HepG2 (cell line): ENCODE measurements around the gene KANK4. TPM values are rescaled to one million over a fixed set of nuclear protein-coding genes. Genes with fewer than 3 reads are reported as not detected.
A peak's percentile ranks its signal among the peaks of the same experiment; 100 is the strongest.

Source experiments
- ATAC-seq: fragments of 200-7000 bp; cut with Tn5 transposase; 3 replicates; pipeline ENCODE4 v1.9.1; 2020; ENCODE audit warnings: mild to moderate bottlenecking, moderate library complexity
- BruUV-seq: library from RNA; stranded (reverse); fragments of 400-500 nt; replicated peaks from 2 replicates; lab custom pipeline; 2021; lab: Mats Ljungman, UMichigan
- CTCF ChIA-PET: fragments of 300-600 bp; formaldehyde crosslinking; extraction: SDS; loops from one replicate; lab custom pipeline; 2021; ENCODE audit warnings: low total read pairs, inconsistent platforms, low intra/inter-chr PET ratio; lab: Yijun Ruan, JAX
- POLR2A ChIA-PET: fragments of 350-600 bp; sonication (Branson Sonifier 250); formaldehyde crosslinking; loops from one replicate; lab custom pipeline; 2020; ENCODE audit warnings: antibody characterized with exemption, inconsistent platforms; lab: Yijun Ruan, JAX
- DNase-seq: peaks from one replicate; pipeline ENCODE4 v3.0.0-alpha.2; 2015; ENCODE audit warnings: low spot score
- FAIRE-seq: peaks from 3 replicates; lab custom pipeline; 2011; peaks lifted over from hg19 to GRCh38; lab: Jason Lieb, UNC
- H2AFZ ChIP-seq: one replicate; pipeline ENCODE4 v1.6.1; 2011; ENCODE audit warnings: low read length, inconsistent platforms
- H3K27ac ChIP-seq: fragments of 300-600 bp; 3 replicates; pipeline ENCODE4 v1.8.0; 2011; ENCODE audit warnings: mixed run types, mild to moderate bottlenecking, mixed read lengths, low read length, inconsistent platforms; ENCODE audit not compliant: insufficient read depth; ENCODE audit errors: extremely low read length
- H3K27me3 ChIP-seq, 2 experiments: fragments of 200-600 bp in 1 of 2; 2 replicates in 1 of 2; 3 replicates in 1 of 2; pipeline versions ENCODE4 v1.6.0 to v1.8.0; 2011; ENCODE audit warnings: low read length in 2 of 2, mild to moderate bottlenecking in 2 of 2, moderate library complexity in 2 of 2, inconsistent platforms in 1 of 2; ENCODE audit not compliant: insufficient read depth in 2 of 2, control insufficient read depth in 1 of 2
- H3K36me3 ChIP-seq, 2 experiments: fragments of 200-600 bp in 1 of 2; replicated peaks in 1 of 2; 2 replicates in 1 of 2; 3 replicates in 1 of 2; pipeline versions ENCODE4 v1.5.1 to v1.8.0; 2011; ENCODE audit warnings: low read length in 2 of 2, inconsistent platforms in 1 of 2; ENCODE audit not compliant: insufficient read depth in 2 of 2, control insufficient read depth in 1 of 2
- H3K4me1 ChIP-seq: 2 replicates; pipeline ENCODE4 v1.5.1; 2012; ENCODE audit warnings: low read length, inconsistent platforms; ENCODE audit not compliant: insufficient read depth
- H3K4me2 ChIP-seq: 2 replicates; pipeline ENCODE4 v1.6.0; 2011; ENCODE audit warnings: low read depth, low read length, inconsistent platforms
- H3K4me3 ChIP-seq, 3 experiments: fragments of 200-600 bp in 1 of 3; sonication (generic), shearing (Covaris generic) in 1 of 3; replicated peaks in 1 of 3; 2 replicates each; pipeline ENCODE4 v1.5.1; 2011 to 2016; ENCODE audit warnings: low read length in 3 of 3, inconsistent platforms in 2 of 3, low read depth in 2 of 3, mild to moderate bottlenecking in 2 of 3, control low read depth in 1 of 3, mixed read lengths in 1 of 3; ENCODE audit not compliant: insufficient read depth in 1 of 3
- H3K79me2 ChIP-seq: one replicate; pipeline ENCODE4 v1.6.1; 2011; ENCODE audit warnings: low read length, inconsistent platforms; ENCODE audit not compliant: insufficient read depth
- H3K9ac ChIP-seq: 2 replicates; pipeline ENCODE4 v1.6.0; 2011; ENCODE audit warnings: mild to moderate bottlenecking, low read depth, low read length, inconsistent platforms; ENCODE audit not compliant: insufficient read depth
- H3K9me3 ChIP-seq: 2 replicates; pipeline ENCODE4 v1.5.1; 2012; ENCODE audit warnings: mild to moderate bottlenecking, low read length
- H4K20me1 ChIP-seq: 2 replicates; pipeline ENCODE4 v1.6.0; 2011; ENCODE audit warnings: inconsistent platforms, mild to moderate bottlenecking, low read length, moderate library complexity; ENCODE audit not compliant: insufficient read depth
- ARID3A ChIP-seq: IDR thresholded peaks from 2 replicates; pipeline ENCODE4 v1.6.1; 2012; ENCODE audit warnings: low read depth, low read length, improper control_type of control experiment
- CAMTA2 ChIP-seq: sonication (generic); formaldehyde crosslinking; IDR thresholded peaks from 2 replicates; pipeline ENCODE4 v1.4.0; 2020; ENCODE audit warnings: mild to moderate bottlenecking, missing genetic modification reagents, borderline replicate concordance
- ETV6 ChIP-seq: sonication (generic); formaldehyde crosslinking; conservative IDR thresholded peaks from 2 replicates; pipeline ENCODE4 v1.4.0; 2020; ENCODE audit warnings: missing genetic modification reagents
- GFI1 ChIP-seq: sonication (generic); formaldehyde crosslinking; IDR thresholded peaks from 2 replicates; pipeline ENCODE4 v1.5.0; 2020; ENCODE audit warnings: missing genetic modification reagents, mild to moderate bottlenecking, borderline replicate concordance
- ONECUT2 ChIP-seq: sonication (generic); formaldehyde crosslinking; IDR thresholded peaks from 2 replicates; pipeline ENCODE4 v1.4.0; 2020; ENCODE audit warnings: missing genetic modification reagents
- SP4 ChIP-seq: sonication (generic); formaldehyde crosslinking; IDR thresholded peaks from 2 replicates; pipeline ENCODE4 v1.8.1; 2023; ENCODE audit warnings: mild to moderate bottlenecking, missing genetic modification reagents
- TAF1 ChIP-seq: sonication (generic); formaldehyde crosslinking; IDR thresholded peaks from 2 replicates; pipeline ENCODE4 v1.4.0; 2020; ENCODE audit warnings: missing genetic modification reagents
- WIZ ChIP-seq: sonication (generic); formaldehyde crosslinking; IDR thresholded peaks from 2 replicates; pipeline ENCODE4 v1.5.1; 2020; ENCODE audit warnings: mild to moderate bottlenecking, missing genetic modification reagents
- ZFP1 ChIP-seq: IDR thresholded peaks from 2 replicates; pipeline ENCODE4 v1.6.1; 2016
- ZFP91 ChIP-seq: sonication (generic); formaldehyde crosslinking; IDR thresholded peaks from 2 replicates; pipeline ENCODE4 v1.9.0; 2022; ENCODE audit warnings: missing genetic modification reagents, mild to moderate bottlenecking, borderline replicate concordance
- ZNF280D ChIP-seq: sonication (generic); formaldehyde crosslinking; IDR thresholded peaks from 2 replicates; pipeline ENCODE4 v1.5.1; 2020; ENCODE audit warnings: mild to moderate bottlenecking, missing genetic modification reagents
- ZNF431 ChIP-seq: sonication (generic); formaldehyde crosslinking; IDR thresholded peaks from 2 replicates; pipeline ENCODE4 v1.9.0; 2022; ENCODE audit warnings: missing genetic modification reagents, low read depth, mild to moderate bottlenecking, borderline replicate concordance
- ZNF441 ChIP-seq: sonication (generic); formaldehyde crosslinking; IDR thresholded peaks from 2 replicates; pipeline ENCODE4 v1.7.0; 2021; ENCODE audit warnings: missing genetic modification reagents, borderline replicate concordance
- ZNF589 ChIP-seq: sonication (generic); formaldehyde crosslinking; conservative IDR thresholded peaks from 2 replicates; pipeline ENCODE4 v1.8.0; 2022; ENCODE audit warnings: mild to moderate bottlenecking, moderate library complexity, missing genetic modification reagents
- WGBS: methylation state at CpG from one replicate; pipeline ENCODE4 v1.1.6; 2017; ENCODE audit warnings: low lambda C conversion rate; 5-methylcytosine and 5-hydroxymethylcytosine counted together
- in situ Hi-C: cut with HindIII; loops from 2 replicates; pipeline ENCODE4 v1.10.0; 2017; ENCODE audit warnings: low pct_unique_long_range_greater_than_20kb; ENCODE audit not compliant: extremely low pct_ligation_motif_present
- intact Hi-C: fragments of 100-400 bp; cut with micrococcal nuclease; formaldehyde crosslinking; loops from one replicate; pipeline ENCODE4 v1.10.0; 2022; ENCODE audit not compliant: unreplicated experiment
- polyA plus RNA-seq, 8 experiments: library from polyadenylated mRNA; depleted of rRNA in 3 of 8; stranded (reverse) in 7 of 8; unstranded in 1 of 8; fragments of >200 nt; fragmentation: Illumina TruSeq in 4 of 8; extraction: Trizol in 4 of 8; gene quantifications; 2 replicates each; pipeline versions ENCODE4 v1.2.1 to v1.2.3, GENCODE V29; 2011 to 2016; ENCODE audit warnings: low read depth in 4 of 8, missing spikeins in 1 of 8, mixed read lengths in 1 of 8; ENCODE audit not compliant: insufficient read depth in 1 of 8
- total RNA-seq, 5 experiments: library from RNA; depleted of rRNA; stranded (reverse); fragments of >200 nt; fragmentation: Illumina TruSeq; extraction: Trizol; gene quantifications; 2 replicates each; pipeline ENCODE4 v1.2.3, GENCODE V29; 2016; ENCODE audit warnings: low read depth in 1 of 5

KANK4 gene
- total and polyA plus RNA-seq, 2 of the 13 experiments (the other 11 are each of a cell fraction or from before 2014, with no cell fraction given): 16.1 to 25.7 TPM

- peak; percentile 21; the same call in 1 of the 2 replicates for TF ChIP-seq SP4 (CRISPR knock-in tag)
- TF ChIP-seq ZFP91: peak; percentile 28; the same call in 1 of the 2 replicates
- 0 out of 2 replicates have a peak, but pooled peaks have one; percentile 8 for TF ChIP-seq GFI1 (CRISPR knock-in tag)
- TF ChIP-seq WIZ (CRISPR knock-in tag): no peak
These were observed 32.4 kb downstream of the KANK4 start (continued) for GRCh38 chr1:62286786-62287224.

GRCh38 chr1:62285984-62286785 lies 33.0 kb downstream of the KANK4 start:
- no peak overlapping the region for H2AFZ ChIP-seq
- TF ChIP-seq ETV6 (CRISPR knock-in tag): no peak
- TF ChIP-seq ZNF280D (CRISPR knock-in tag): no peak
- TF ChIP-seq TAF1 (CRISPR knock-in tag): peak; percentile 19; the same call in 1 of the 2 replicates
- TF ChIP-seq ZNF589 (CRISPR knock-in tag): no peak
- TF ChIP-seq ZFP1 (CRISPR knock-in tag): no peak
- no peak for TF ChIP-seq ZNF431 (CRISPR knock-in tag)
- TF ChIP-seq CAMTA2 (CRISPR knock-in tag): no peak
- TF ChIP-seq ZNF441 (CRISPR knock-in tag): no peak
- TF ChIP-seq ARID3A: no peak
- no peak for TF ChIP-seq ONECUT2 (CRISPR knock-in tag)

More at GRCh38 chr1:62285984-62286785, 33.0 kb downstream of the KANK4 start:
- Histone ChIP-seq H3K79me2 (peaks cover 41% of the 10 kb centered on the region), H3K4me3 (peak overlapping the region in 2 of 3 experiments; percentile 5 to 47; a peak in 2 of 6 replicates), H3K9ac (peak overlapping the region; percentile 7; the same call in 1 of the 2 replicates), H3K27me3 (no peaks in the 10 kb centered on the region), H4K20me1 (no peaks in the 10 kb centered on the region), H3K4me2 (peak overlapping the region; percentile 71), H3K36me3 (peaks cover under 1 to 8% of the 10 kb centered on the region in 2 experiments; a peak in 2 of 5 replicates), H3K9me3 (peaks cover 3% of the 10 kb centered on the region; the same call in 1 of the 2 replicates), H3K27ac (peak overlapping the region; percentile 57), H3K4me1 (peaks cover 70% of the 10 kb centered on the region)
- peak; percentile 75 for ATAC-seq
- no TSS peak for BruUV-seq
- DNase-seq: peak; percentile 59
- WGBS: 19% methylated on average over 20 of the region's 20 CpGs
- intact Hi-C loops (loop anchor here (5.0 kb wide), 1 partner anchor 44 kb away; no protein-coding TSS in a partner anchor), in situ Hi-C loops (no loop called here)
- ChIA-PET POLR2A (interaction anchor here (0.9 to 3.3 kb wide), 2 partner anchors 32 to 150 kb away, joined by 4 to 12 read pairs; partner anchors contain the start of genes KANK4 and USP1), CTCF (no interaction called here)
- peak; percentile 88 for FAIRE-seq
